GM20000 (cell line): ENCODE measurements around the gene FLACC1.

Source experiments
- DNase-seq: peaks from one replicate; pipeline ENCODE4 v3.0.0; 2012; ENCODE audit warnings: low spot score
- CTCF ChIP-seq: IDR thresholded peaks from 2 replicates; pipeline ENCODE4 v1.5.1; 2012; ENCODE audit warnings: mild to moderate bottlenecking, control low read depth; ENCODE audit errors: extremely low read depth, missing control alignments

Gene FLACC1

GRCh38 chr2:201327678-201328077 lies 29.5 kb downstream of the FLACC1 start:
- DNase-seq: no peak
- TF ChIP-seq CTCF: no peak

- no peak for DNase-seq
- TF ChIP-seq CTCF: no peak
These were observed 34.4 kb downstream of the FLACC1 start for GRCh38 chr2:201322772-201323171.

- TF ChIP-seq CTCF: no peak
- DNase-seq: no peak
These were observed 36.4 kb downstream of the FLACC1 start for GRCh38 chr2:201320701-201321100.

- no peak for DNase-seq
- TF ChIP-seq CTCF: no peak
These were observed 36.9 kb downstream of the FLACC1 start for GRCh38 chr2:201320257-201320656.

GRCh38 chr2:201319511-201319910 lies 37.6 kb downstream of the FLACC1 start:
- no peak for DNase-seq
- no peak for TF ChIP-seq CTCF

- no peak for TF ChIP-seq CTCF
- DNase-seq: no peak
These were observed 43.8 kb downstream of the FLACC1 start for GRCh38 chr2:201313362-201313761.

- no peak for DNase-seq
- TF ChIP-seq CTCF: no peak
These were observed 48.2 kb downstream of the FLACC1 start for GRCh38 chr2:201308914-201309313.
